NT2/D1 (cell line): ENCODE data around the gene PRAME.

Source experiments
- YY1 ChIP-seq: IDR thresholded peaks from 2 replicates; pipeline ENCODE4 v1.6.1; 2011; ENCODE audit not compliant: insufficient read length, insufficient read depth
- ZNF274 ChIP-seq: IDR thresholded peaks from 2 replicates; pipeline ENCODE4 v1.6.1; 2011; ENCODE audit warnings: mild to moderate bottlenecking, low read depth, low read length

DNA sequence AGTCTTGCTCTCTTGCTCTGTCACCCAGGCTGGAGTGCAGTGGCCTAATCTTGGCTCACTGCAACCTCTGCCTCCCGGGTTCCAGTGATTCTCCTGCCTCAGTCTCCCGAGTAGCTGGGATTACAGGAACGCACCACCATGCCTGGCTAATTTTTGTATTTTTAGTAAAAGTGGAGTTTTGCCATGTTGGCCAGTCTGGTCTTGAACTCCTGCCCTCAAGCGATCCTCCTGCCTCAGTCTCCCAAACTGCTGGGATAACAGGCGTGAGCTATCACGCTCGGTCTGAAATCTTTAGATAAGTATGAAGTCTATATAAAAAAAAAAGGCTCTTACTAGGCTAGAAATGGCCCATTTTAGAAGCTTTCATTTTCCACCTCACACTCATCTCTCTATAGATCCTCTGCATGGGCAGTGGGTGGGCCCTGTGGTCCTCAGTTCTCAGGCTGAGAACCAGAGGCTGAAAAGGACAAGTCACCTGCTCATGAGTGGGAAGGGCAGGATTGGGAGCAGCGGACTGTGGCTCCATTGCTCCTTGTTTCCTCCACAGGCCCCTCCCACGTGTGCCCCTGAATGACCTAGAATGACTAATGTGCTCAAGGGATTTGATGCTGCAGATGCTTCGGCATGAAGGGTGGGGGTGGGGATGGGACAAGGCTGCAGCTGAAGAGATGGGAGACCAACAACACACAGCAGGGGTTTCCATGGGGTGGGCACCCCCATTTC, 19.8 kb upstream of the PRAME start:
- TF ChIP-seq ZNF274 (no peak), YY1 (no peak)
